Panc1 (cell line): ENCODE measurements around the gene KCNMB1. TPM values are rescaled to one million over a fixed set of nuclear protein-coding genes. Genes with fewer than 3 reads are reported as not detected.

Experiments
- ATAC-seq: fragments of 200-7000 bp; cut with Tn5 transposase; 2 replicates; pipeline ENCODE4 v1.9.1; 2020; ENCODE audit warnings: mild to moderate bottlenecking, moderate library complexity
- BruUV-seq: library from RNA; stranded (reverse); fragments of 400-500 nt; replicated peaks from 2 replicates; lab custom pipeline; 2021; lab: Mats Ljungman, UMichigan
- CTCF ChIA-PET: fragments of 300-600 bp; sonication (Branson Sonifier 250); formaldehyde crosslinking; loops from one replicate; lab custom pipeline; 2022; ENCODE audit warnings: antibody characterized with exemption; lab: Charles Lee
- POLR2A ChIA-PET: fragments of 300-600 bp; sonication (Branson Sonifier 250); formaldehyde crosslinking; loops from one replicate; lab custom pipeline; 2022; ENCODE audit warnings: antibody characterized with exemption; lab: Charles Lee
- DNase-seq: peaks from one replicate; pipeline ENCODE4 v3.0.0-alpha.2; 2010; ENCODE audit warnings: low read depth, low spot score
- H3K27ac ChIP-seq: 2 replicates; pipeline ENCODE4 v1.5.1; 2011; ENCODE audit warnings: mild to moderate bottlenecking, low read length, inconsistent platforms
- H3K27me3 ChIP-seq: fragments of 200-500 bp; sonication (Bioruptor generic); 2 replicates; pipeline ENCODE4 v1.6.0; 2014; ENCODE audit warnings: low read length, inconsistent platforms; ENCODE audit not compliant: control insufficient read depth, insufficient read depth
- H3K36me3 ChIP-seq: fragments of 200-500 bp; sonication (Bioruptor generic); 2 replicates; pipeline ENCODE4 v1.5.1; 2014; ENCODE audit warnings: inconsistent platforms, mild to moderate bottlenecking, low read length, moderate library complexity; ENCODE audit not compliant: control insufficient read depth, insufficient read depth
- H3K4me1 ChIP-seq: 2 replicates; pipeline ENCODE4 v1.5.1; 2011; ENCODE audit warnings: inconsistent platforms, mild to moderate bottlenecking, low read length, moderate library complexity; ENCODE audit not compliant: control insufficient read depth, insufficient read depth
- H3K4me3 ChIP-seq, 2 experiments: 2 replicates each; pipeline ENCODE4 v1.5.1; 2011 to 2012; ENCODE audit warnings: low read depth in 2 of 2, low read length in 2 of 2, mild to moderate bottlenecking in 2 of 2, inconsistent platforms in 1 of 2, moderate library complexity in 1 of 2
- H3K9me3 ChIP-seq: fragments of 200-500 bp; sonication (Bioruptor generic); 2 replicates; pipeline ENCODE4 v1.5.1; 2014; ENCODE audit warnings: low read depth, mild to moderate bottlenecking, inconsistent platforms, low read length, moderate library complexity; ENCODE audit not compliant: control insufficient read depth, insufficient read depth
- POLR2AphosphoS5 ChIP-seq: IDR thresholded peaks from 2 replicates; pipeline ENCODE4 v1.6.1; 2012; ENCODE audit warnings: mild to moderate bottlenecking, low read depth, low read length, moderate library complexity
- SIN3A ChIP-seq: IDR thresholded peaks from 2 replicates; pipeline ENCODE4 v1.6.1; 2012; ENCODE audit warnings: low read depth, mild to moderate bottlenecking, low read length, moderate library complexity, borderline replicate concordance; ENCODE audit not compliant: insufficient read depth
- in situ Hi-C: cut with HindIII; loops from 2 replicates; pipeline ENCODE4 v1.10.0; 2016; ENCODE audit warnings: low sequenced_read_pairs, low pct_unique_long_range_greater_than_20kb
- intact Hi-C: fragments of 100-400 bp; cut with micrococcal nuclease; formaldehyde crosslinking; loops from one replicate; pipeline ENCODE4 v1.10.0; 2022; ENCODE audit not compliant: unreplicated experiment
- total RNA-seq: library from RNA; stranded (reverse); gene quantifications from one replicate; pipeline ENCODE4 v1.2.1, GENCODE V29; 2021; ENCODE audit not compliant: unreplicated experiment
- TF ChIP-seq, protein P1 (sequence below): fragments of 450-650 bp; IDR thresholded peaks from 2 replicates; pipeline ENCODE4 v1.5.1; 2017; ENCODE audit warnings: mild to moderate bottlenecking
- TF ChIP-seq, protein P2 (sequence below), 2 experiments: IDR thresholded peaks; 2 replicates each; pipeline ENCODE4 v1.6.1; 2011 to 2012; ENCODE audit warnings: low read depth in 2 of 2, control low read depth in 1 of 2, low read length in 1 of 2, mild to moderate bottlenecking in 1 of 2, moderate library complexity in 1 of 2; ENCODE audit not compliant: insufficient read depth in 1 of 2

KCNMB1 gene
- total RNA-seq, 1 experiment from 2014 or later: not detected

DNA sequence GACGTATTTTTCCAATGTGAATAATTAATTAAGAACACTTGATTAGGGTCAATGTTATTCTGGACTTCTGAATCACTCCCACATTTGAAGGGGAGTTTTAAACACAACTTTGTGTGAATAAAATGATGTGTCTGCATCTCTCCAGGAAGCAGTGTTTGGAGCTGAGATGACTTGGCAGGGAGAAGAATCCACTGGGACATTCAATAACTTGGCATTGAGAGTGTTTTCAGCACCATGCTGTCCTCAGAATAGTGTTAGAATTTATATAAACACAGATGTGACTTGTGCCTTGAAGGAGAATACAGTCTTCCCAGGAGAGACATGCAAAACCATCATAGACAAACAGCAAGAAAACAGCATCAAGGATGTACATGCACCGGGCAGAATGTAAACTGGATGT is 32.7 kb upstream of the KCNMB1 start:
- intact Hi-C loops: loop anchor here (2.0 kb wide), 2 partner anchors 153 to 321 kb away; no protein-coding TSS in a partner anchor
- in situ Hi-C loops: no loop called here
- no peak overlapping the region for H3K27ac ChIP-seq

GRCh38 chr5:170420806-170421412 is 31.7 kb upstream of the KCNMB1 start:
- in situ Hi-C loops: no loop called here
- BruUV-seq: no TSS peak
- POLR2A ChIA-PET: no interaction called here

More for the DNA sequence above, 32.7 kb upstream of the KCNMB1 start:
- ATAC-seq (no peak), DNase-seq (no peak)
- H3K9me3 ChIP-seq: no peaks in the 10 kb centered on the region
- no peak overlapping the region for H3K4me3 ChIP-seq
- CTCF ChIA-PET: interaction anchor here (0.6 to 1.1 kb wide), 4 partner anchors 182 to 310 kb away, joined by 3 to 7 read pairs (median 3); no protein-coding TSS in a partner anchor
- no peaks in the 10 kb centered on the region for H3K36me3 ChIP-seq
- no peaks in the 10 kb centered on the region; the same call in none of the 2 replicates for H3K27me3 ChIP-seq
- TF ChIP-seq POLR2AphosphoS5: no peak
- POLR2A ChIA-PET: no interaction called here
- no TSS peak for BruUV-seq
- no peaks in the 10 kb centered on the region for H3K4me1 ChIP-seq

More at GRCh38 chr5:170420806-170421412, 31.7 kb upstream of the KCNMB1 start:
- Histone ChIP-seq H3K9me3 (no peaks in the 10 kb centered on the region), H3K36me3 (no peaks in the 10 kb centered on the region), H3K27ac (no peak overlapping the region), H3K27me3 (no peaks in the 10 kb centered on the region; the same call in none of the 2 replicates), H3K4me1 (no peaks in the 10 kb centered on the region), H3K4me3 (no peak overlapping the region)
- peak; percentile 88; the same call in 1 of the 2 replicates for ATAC-seq
- TF ChIP-seq, protein P1, sequence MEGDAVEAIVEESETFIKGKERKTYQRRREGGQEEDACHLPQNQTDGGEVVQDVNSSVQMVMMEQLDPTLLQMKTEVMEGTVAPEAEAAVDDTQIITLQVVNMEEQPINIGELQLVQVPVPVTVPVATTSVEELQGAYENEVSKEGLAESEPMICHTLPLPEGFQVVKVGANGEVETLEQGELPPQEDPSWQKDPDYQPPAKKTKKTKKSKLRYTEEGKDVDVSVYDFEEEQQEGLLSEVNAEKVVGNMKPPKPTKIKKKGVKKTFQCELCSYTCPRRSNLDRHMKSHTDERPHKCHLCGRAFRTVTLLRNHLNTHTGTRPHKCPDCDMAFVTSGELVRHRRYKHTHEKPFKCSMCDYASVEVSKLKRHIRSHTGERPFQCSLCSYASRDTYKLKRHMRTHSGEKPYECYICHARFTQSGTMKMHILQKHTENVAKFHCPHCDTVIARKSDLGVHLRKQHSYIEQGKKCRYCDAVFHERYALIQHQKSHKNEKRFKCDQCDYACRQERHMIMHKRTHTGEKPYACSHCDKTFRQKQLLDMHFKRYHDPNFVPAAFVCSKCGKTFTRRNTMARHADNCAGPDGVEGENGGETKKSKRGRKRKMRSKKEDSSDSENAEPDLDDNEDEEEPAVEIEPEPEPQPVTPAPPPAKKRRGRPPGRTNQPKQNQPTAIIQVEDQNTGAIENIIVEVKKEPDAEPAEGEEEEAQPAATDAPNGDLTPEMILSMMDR: peak; percentile 81
- TF ChIP-seq, protein P2, sequence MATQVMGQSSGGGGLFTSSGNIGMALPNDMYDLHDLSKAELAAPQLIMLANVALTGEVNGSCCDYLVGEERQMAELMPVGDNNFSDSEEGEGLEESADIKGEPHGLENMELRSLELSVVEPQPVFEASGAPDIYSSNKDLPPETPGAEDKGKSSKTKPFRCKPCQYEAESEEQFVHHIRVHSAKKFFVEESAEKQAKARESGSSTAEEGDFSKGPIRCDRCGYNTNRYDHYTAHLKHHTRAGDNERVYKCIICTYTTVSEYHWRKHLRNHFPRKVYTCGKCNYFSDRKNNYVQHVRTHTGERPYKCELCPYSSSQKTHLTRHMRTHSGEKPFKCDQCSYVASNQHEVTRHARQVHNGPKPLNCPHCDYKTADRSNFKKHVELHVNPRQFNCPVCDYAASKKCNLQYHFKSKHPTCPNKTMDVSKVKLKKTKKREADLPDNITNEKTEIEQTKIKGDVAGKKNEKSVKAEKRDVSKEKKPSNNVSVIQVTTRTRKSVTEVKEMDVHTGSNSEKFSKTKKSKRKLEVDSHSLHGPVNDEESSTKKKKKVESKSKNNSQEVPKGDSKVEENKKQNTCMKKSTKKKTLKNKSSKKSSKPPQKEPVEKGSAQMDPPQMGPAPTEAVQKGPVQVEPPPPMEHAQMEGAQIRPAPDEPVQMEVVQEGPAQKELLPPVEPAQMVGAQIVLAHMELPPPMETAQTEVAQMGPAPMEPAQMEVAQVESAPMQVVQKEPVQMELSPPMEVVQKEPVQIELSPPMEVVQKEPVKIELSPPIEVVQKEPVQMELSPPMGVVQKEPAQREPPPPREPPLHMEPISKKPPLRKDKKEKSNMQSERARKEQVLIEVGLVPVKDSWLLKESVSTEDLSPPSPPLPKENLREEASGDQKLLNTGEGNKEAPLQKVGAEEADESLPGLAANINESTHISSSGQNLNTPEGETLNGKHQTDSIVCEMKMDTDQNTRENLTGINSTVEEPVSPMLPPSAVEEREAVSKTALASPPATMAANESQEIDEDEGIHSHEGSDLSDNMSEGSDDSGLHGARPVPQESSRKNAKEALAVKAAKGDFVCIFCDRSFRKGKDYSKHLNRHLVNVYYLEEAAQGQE (IDR thresholded peaks at IDR 0.05; ENCODE audit: insufficient read depth in 1 of 2, low read depth in 2 of 2, low read length in 1 of 2): no peak
- TF ChIP-seq SIN3A: no peak
- no peak for TF ChIP-seq POLR2AphosphoS5
- peak; percentile 25 for DNase-seq
- CTCF ChIA-PET: interaction anchor here (0.6 to 1.1 kb wide), 5 partner anchors 154 to 311 kb away, joined by 3 to 7 read pairs (median 3); no protein-coding TSS in a partner anchor
- intact Hi-C loops: loop anchor here (1.0 to 2.0 kb wide), 3 partner anchors 152 to 320 kb away; no protein-coding TSS in a partner anchor
